CD8-positive, alpha-beta memory T cell (primary cell): ENCODE measurements around the gene SNX20. TPM values are rescaled to one million over a fixed set of nuclear protein-coding genes. Genes with fewer than 3 reads are reported as not detected.

Experiments
- CTCF ChIA-PET: fragments of 350-600 bp; sonication (Branson Sonifier 250); formaldehyde crosslinking; loops from one replicate; lab custom pipeline; 2021; ENCODE audit warnings: antibody characterized with exemption; lab: Charles Lee
- POLR2A ChIA-PET: fragments of 350-600 bp; sonication (Branson Sonifier 250); formaldehyde crosslinking; loops from one replicate; lab custom pipeline; 2021; ENCODE audit warnings: antibody characterized with exemption; lab: Charles Lee
- DNase-seq, 5 donors: peaks; one replicate each; pipeline versions ENCODE4 v3.0.0 to v3.0.0-alpha.2; 2020 to 2022; ENCODE audit warnings: mixed read lengths in 1 of 5
- H3K27ac ChIP-seq: one replicate; pipeline ENCODE4 v1.7.0; 2013; ENCODE audit warnings: low read depth, mild to moderate bottlenecking, low read length, moderate library complexity
- H3K27me3 ChIP-seq: 2 replicates; pipeline ENCODE4 v1.7.0; 2013; ENCODE audit warnings: low read length, mild to moderate bottlenecking; ENCODE audit not compliant: insufficient read depth, poor library complexity, severe bottlenecking
- H3K36me3 ChIP-seq: 2 replicates; pipeline ENCODE4 v1.7.0; 2013; ENCODE audit warnings: mild to moderate bottlenecking, low read length, moderate library complexity; ENCODE audit not compliant: insufficient read depth
- H3K4me1 ChIP-seq: 2 replicates; pipeline ENCODE4 v1.7.0; 2013; ENCODE audit warnings: mild to moderate bottlenecking, low read length, moderate library complexity; ENCODE audit not compliant: insufficient read depth
- H3K4me3 ChIP-seq: 2 replicates; pipeline ENCODE4 v1.7.0; 2013; ENCODE audit warnings: mild to moderate bottlenecking, low read length
- H3K9me3 ChIP-seq: 2 replicates; pipeline ENCODE4 v1.7.0; 2013; ENCODE audit warnings: mild to moderate bottlenecking, low read length
- H3K27ac Mint-ChIP-seq, 8 donors: one replicate each; pipeline ENCODE4 v1.8.0; 2020 to 2021; ENCODE audit warnings: mixed read lengths in 8 of 8, mild to moderate bottlenecking in 6 of 8, inconsistent platforms in 3 of 8, moderate library complexity in 3 of 8
- H3K27me3 Mint-ChIP-seq, 2 donors: one replicate each; pipeline ENCODE4 v1.8.0; 2020 to 2021; ENCODE audit warnings: mixed read lengths in 2 of 2, mild to moderate bottlenecking in 1 of 2, moderate library complexity in 1 of 2
- H3K36me3 Mint-ChIP-seq, 3 donors: one replicate each; pipeline ENCODE4 v1.8.0; 2020 to 2021; ENCODE audit warnings: mixed read lengths in 3 of 3, inconsistent platforms in 1 of 3, mild to moderate bottlenecking in 1 of 3
- H3K4me1 Mint-ChIP-seq, 3 donors: one replicate each; pipeline ENCODE4 v1.8.0; 2020 to 2021; ENCODE audit warnings: mixed read lengths in 3 of 3, inconsistent platforms in 1 of 3, mild to moderate bottlenecking in 1 of 3
- H3K4me3 Mint-ChIP-seq, 7 donors: one replicate each; pipeline ENCODE4 v1.8.0; 2020 to 2021; ENCODE audit warnings: mixed read lengths in 7 of 7, mild to moderate bottlenecking in 6 of 7, moderate library complexity in 4 of 7, inconsistent platforms in 2 of 7
- H3K9me3 Mint-ChIP-seq, 5 donors: one replicate each; pipeline ENCODE4 v1.8.0; 2020 to 2022; ENCODE audit warnings: mixed read lengths in 5 of 5, mild to moderate bottlenecking in 3 of 5, moderate library complexity in 2 of 5, inconsistent platforms in 1 of 5
- polyA plus RNA-seq: library from polyadenylated mRNA; unstranded; fragments of 300-500 nt; fragmentation: Illumina TruSeq; gene quantifications from one replicate; pipeline ENCODE4 v1.2.3, GENCODE V29; 2021
- total RNA-seq, 2 experiments: library from RNA; stranded (reverse); gene quantifications; one replicate each; pipeline ENCODE4 v1.2.3, GENCODE V29; 2021

SNX20 gene
- total and polyA plus RNA-seq, 3 experiments from 2014 or later = 25.0 to 61.7 (median 27.8) TPM

DNA sequence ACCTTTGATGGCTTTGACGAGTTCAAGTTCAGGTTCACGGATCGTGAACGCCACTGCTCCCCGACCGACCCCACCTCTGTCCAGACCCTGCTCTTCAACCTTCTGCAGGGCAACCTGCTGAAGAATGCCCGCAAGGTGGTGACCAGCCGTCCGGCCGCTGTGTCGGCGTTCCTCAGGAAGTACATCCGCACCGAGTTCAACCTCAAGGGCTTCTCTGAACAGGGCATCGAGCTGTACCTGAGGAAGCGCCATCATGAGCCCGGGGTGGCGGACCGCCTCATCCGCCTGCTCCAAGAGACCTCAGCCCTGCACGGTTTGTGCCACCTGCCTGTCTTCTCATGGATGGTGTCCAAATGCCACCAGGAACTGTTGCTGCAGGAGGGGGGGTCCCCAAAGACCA, 29.9 kb upstream of the SNX20 start:
- H3K4me3 Mint-ChIP-seq = no peak overlapping the region
- POLR2A ChIA-PET = no interaction called here
- H3K36me3 Mint-ChIP-seq = peaks cover 0 to 17% (median 6%) of the 10 kb centered on the region in 3 donors
- H3K27ac ChIP-seq = no peak overlapping the region
- H3K9me3 Mint-ChIP-seq = no peaks in the 10 kb centered on the region
- peaks cover 0 to 1% of the 10 kb centered on the region in 2 donors for H3K27me3 Mint-ChIP-seq
- H3K27ac Mint-ChIP-seq = peak overlapping the region in 1 of 8 donors; percentile 38
- H3K4me1 Mint-ChIP-seq = peaks cover 6 to 21% (median 16%) of the 10 kb centered on the region in 3 donors
- peaks cover 11% of the 10 kb centered on the region for H3K4me1 ChIP-seq
- CTCF ChIA-PET = no interaction called here
- no peak for DNase-seq
- no peaks in the 10 kb centered on the region for H3K27me3 ChIP-seq
- no peaks in the 10 kb centered on the region for H3K9me3 ChIP-seq
- H3K36me3 ChIP-seq = no peaks in the 10 kb centered on the region
- H3K4me3 ChIP-seq = no peak overlapping the region

GRCh38 chr16:50709980-50710379, 28.9 kb upstream of the SNX20 start:
- Histone ChIP-seq H3K36me3 (no peaks in the 10 kb centered on the region), H3K9me3 (no peaks in the 10 kb centered on the region), H3K4me1 (peaks cover 11% of the 10 kb centered on the region), H3K27ac (no peak overlapping the region), H3K4me3 (no peak overlapping the region), H3K27me3 (no peaks in the 10 kb centered on the region)
- POLR2A ChIA-PET = no interaction called here
- peaks cover 0 to 1% of the 10 kb centered on the region in 2 donors for H3K27me3 Mint-ChIP-seq
- H3K4me1 Mint-ChIP-seq = peaks cover 6 to 21% (median 16%) of the 10 kb centered on the region in 3 donors
- no peak overlapping the region for H3K27ac Mint-ChIP-seq
- no peak overlapping the region for H3K4me3 Mint-ChIP-seq
- H3K36me3 Mint-ChIP-seq = peaks cover 9 to 20% (median 14%) of the 10 kb centered on the region in 3 donors
- CTCF ChIA-PET = no interaction called here
- peaks cover 3 to 9% (median 3%) of the 10 kb centered on the region in 5 donors for H3K9me3 Mint-ChIP-seq
- no peak for DNase-seq

GRCh38 chr16:50709061-50709684, 28.1 kb upstream of the SNX20 start:
- Mint-ChIP-seq H3K4me3 (no peak overlapping the region), H3K9me3 (peaks cover 7 to 16% (median 11%) of the 10 kb centered on the region in 5 donors), H3K36me3 (peaks cover 16 to 23% (median 16%) of the 10 kb centered on the region in 3 donors), H3K27ac (peak overlapping the region in 4 of 8 donors; percentile 44 to 82 (median 73)), H3K27me3 (peaks cover 0 to 1% of the 10 kb centered on the region in 2 donors), H3K4me1 (peaks cover 6 to 21% (median 16%) of the 10 kb centered on the region in 3 donors)
- Histone ChIP-seq H3K4me1 (peaks cover 11% of the 10 kb centered on the region), H3K4me3 (no peak overlapping the region), H3K27ac (no peak overlapping the region), H3K9me3 (peaks cover 5% of the 10 kb centered on the region), H3K36me3 (no peaks in the 10 kb centered on the region), H3K27me3 (no peaks in the 10 kb centered on the region)
- POLR2A ChIA-PET = no interaction called here
- CTCF ChIA-PET = interaction anchor here (1.2 kb wide), 1 partner anchor 42 kb away, joined by 4 read pairs; no protein-coding TSS in a partner anchor
- DNase-seq = no peak

GRCh38 chr16:50708373-50709060, 27.4 kb upstream of the SNX20 start:
- H3K4me3 ChIP-seq = no peak overlapping the region
- peaks cover 16 to 28% (median 22%) of the 10 kb centered on the region in 3 donors for H3K36me3 Mint-ChIP-seq
- H3K36me3 ChIP-seq = no peaks in the 10 kb centered on the region
- H3K27ac ChIP-seq = no peak overlapping the region
- peak overlapping the region in 3 of 8 donors; percentile 70 to 82 (median 76) for H3K27ac Mint-ChIP-seq
- H3K4me1 ChIP-seq = peaks cover 11% of the 10 kb centered on the region
- ChIA-PET POLR2A (no interaction called here), CTCF (interaction anchor here (1.2 kb wide), 1 partner anchor 41 kb away, joined by 4 read pairs; no protein-coding TSS in a partner anchor)
- no peak overlapping the region for H3K4me3 Mint-ChIP-seq
- no peaks in the 10 kb centered on the region for H3K27me3 ChIP-seq
- H3K9me3 Mint-ChIP-seq = peaks cover 9 to 23% (median 17%) of the 10 kb centered on the region in 5 donors
- H3K4me1 Mint-ChIP-seq = peaks cover 6 to 21% (median 16%) of the 10 kb centered on the region in 3 donors
- peaks cover 10% of the 10 kb centered on the region for H3K9me3 ChIP-seq
- no peak for DNase-seq
- H3K27me3 Mint-ChIP-seq = peaks cover 0 to 1% of the 10 kb centered on the region in 2 donors

GRCh38 chr16:50706250-50706649, 25.1 kb upstream of the SNX20 start:
- Histone ChIP-seq H3K9me3 (peaks cover 10% of the 10 kb centered on the region), H3K4me1 (peaks cover 11% of the 10 kb centered on the region), H3K27me3 (no peaks in the 10 kb centered on the region), H3K27ac (no peak overlapping the region), H3K4me3 (no peak overlapping the region), H3K36me3 (no peaks in the 10 kb centered on the region)
- no peak for DNase-seq
- Mint-ChIP-seq H3K27ac (peak overlapping the region in 1 of 8 donors; percentile 32), H3K9me3 (peaks cover 9 to 27% (median 17%) of the 10 kb centered on the region in 5 donors), H3K27me3 (peaks cover 0 to 1% of the 10 kb centered on the region in 2 donors), H3K4me1 (peaks cover 6 to 22% (median 21%) of the 10 kb centered on the region in 3 donors), H3K4me3 (no peak overlapping the region), H3K36me3 (peaks cover 14 to 23% (median 20%) of the 10 kb centered on the region in 3 donors)
- CTCF ChIA-PET = no interaction called here
- POLR2A ChIA-PET = no interaction called here

DNA sequence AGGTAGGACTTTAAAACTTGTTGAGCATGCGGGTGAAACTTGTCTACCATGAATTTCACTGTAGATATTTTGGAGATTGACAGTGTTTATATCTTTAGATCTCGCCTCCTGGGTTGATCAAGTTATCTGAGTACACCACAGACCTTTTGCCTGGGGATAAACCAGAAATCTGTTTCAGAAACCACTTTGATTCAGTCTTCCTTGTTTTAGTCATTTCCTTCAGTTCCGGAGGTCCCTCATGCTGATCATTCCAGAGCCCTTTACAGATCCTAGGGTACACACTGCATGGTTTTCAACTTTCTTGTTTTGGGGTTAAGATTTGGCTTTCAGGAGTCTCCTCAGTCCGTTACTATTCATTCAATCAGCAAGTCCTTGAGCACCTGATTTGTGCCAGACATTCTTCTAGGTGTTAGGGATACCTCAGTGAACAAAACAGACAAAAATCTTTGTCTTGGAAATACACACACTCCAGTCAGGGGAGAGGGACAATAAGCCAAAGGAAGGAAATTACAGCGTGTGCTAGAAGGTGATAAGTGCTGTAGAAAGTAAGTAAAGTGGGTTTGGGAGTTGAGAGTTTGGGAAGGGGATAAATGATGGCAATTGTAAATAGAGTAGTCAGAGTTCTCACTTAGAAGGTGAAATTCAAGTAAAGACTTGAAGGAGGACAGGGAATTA, 24.5 kb upstream of the SNX20 start:
- Histone ChIP-seq H3K9me3 (peaks cover 10% of the 10 kb centered on the region), H3K4me1 (peaks cover 11% of the 10 kb centered on the region), H3K27ac (no peak overlapping the region), H3K4me3 (no peak overlapping the region), H3K36me3 (no peaks in the 10 kb centered on the region), H3K27me3 (no peaks in the 10 kb centered on the region)
- CTCF ChIA-PET = no interaction called here
- H3K27me3 Mint-ChIP-seq = peaks cover 0 to 1% of the 10 kb centered on the region in 2 donors
- H3K27ac Mint-ChIP-seq = peak overlapping the region in 1 of 8 donors; percentile 27
- peaks cover 14 to 23% (median 20%) of the 10 kb centered on the region in 3 donors for H3K36me3 Mint-ChIP-seq
- H3K4me1 Mint-ChIP-seq = peaks cover 6 to 22% (median 21%) of the 10 kb centered on the region in 3 donors
- POLR2A ChIA-PET = no interaction called here
- DNase-seq = no peak
- peaks cover 9 to 27% (median 17%) of the 10 kb centered on the region in 5 donors for H3K9me3 Mint-ChIP-seq
- H3K4me3 Mint-ChIP-seq = no peak overlapping the region

DNA sequence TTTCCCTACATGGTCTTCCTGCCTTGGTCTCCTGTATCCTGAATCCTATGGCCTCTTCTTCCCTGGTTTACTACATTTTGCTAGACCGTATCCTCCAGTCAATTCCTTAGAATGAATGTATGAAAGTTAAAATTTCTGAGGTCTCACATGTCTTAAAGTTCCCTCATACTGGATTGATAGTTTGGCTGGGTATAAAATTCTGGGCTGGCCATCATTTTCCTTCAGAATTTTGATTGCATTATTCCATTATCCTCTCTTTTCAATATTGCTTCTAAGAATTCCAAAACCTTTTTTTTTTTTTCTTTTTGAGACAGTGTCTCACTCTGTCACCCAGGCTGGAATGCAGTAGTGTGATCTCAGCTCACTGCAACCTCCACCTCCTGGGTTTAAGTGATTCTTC, 23.1 kb upstream of the SNX20 start:
- DNase-seq = no peak

More for the DNA sequence above, 23.1 kb upstream of the SNX20 start:
- peaks cover 14 to 23% (median 19%) of the 10 kb centered on the region in 3 donors for H3K36me3 Mint-ChIP-seq
- ChIA-PET POLR2A (no interaction called here), CTCF (interaction anchor here (1.7 kb wide), 1 partner anchor 102 kb away, joined by 5 read pairs; no protein-coding TSS in a partner anchor)
- H3K27me3 Mint-ChIP-seq = peaks cover 0 to 1% of the 10 kb centered on the region in 2 donors
- peaks cover 9 to 29% (median 26%) of the 10 kb centered on the region in 3 donors for H3K4me1 Mint-ChIP-seq
- Histone ChIP-seq H3K27ac (no peak overlapping the region), H3K4me3 (no peak overlapping the region), H3K27me3 (no peaks in the 10 kb centered on the region), H3K36me3 (no peaks in the 10 kb centered on the region), H3K9me3 (peaks cover 10% of the 10 kb centered on the region), H3K4me1 (peaks cover 16% of the 10 kb centered on the region)
- no peak overlapping the region for H3K4me3 Mint-ChIP-seq
- peaks cover 9 to 27% (median 17%) of the 10 kb centered on the region in 5 donors for H3K9me3 Mint-ChIP-seq
- H3K27ac Mint-ChIP-seq = no peak overlapping the region
